SK-N-SH treated with all-trans-retinoic acid at 6 μM for 48 hours (cell line): ENCODE measurements around the gene ZSCAN10.

Experiments
- ATAC-seq: fragments of 200-7000 bp; cut with Tn5 transposase; 3 replicates; pipeline ENCODE4 v1.9.1; 2020; ENCODE audit warnings: mild to moderate bottlenecking, moderate library complexity
- BACH2 ChIP-seq: fragments of 250-450 bp; sonication (Bioruptor Pico); IDR thresholded peaks from 2 replicates; pipeline ENCODE4 v1.9.0; 2021; ENCODE audit warnings: mild to moderate bottlenecking, borderline replicate concordance
- CREB5 ChIP-seq: fragments of 250-450 bp; sonication (Bioruptor Pico); IDR thresholded peaks from 2 replicates; pipeline ENCODE4 v1.5.1; 2020; ENCODE audit warnings: low read depth, mild to moderate bottlenecking, moderate library complexity
- CSDC2 ChIP-seq: fragments of 250-450 bp; sonication (Bioruptor Pico); IDR thresholded peaks from 2 replicates; pipeline ENCODE4 v1.5.0; 2020; ENCODE audit warnings: mild to moderate bottlenecking, moderate library complexity
- CSRNP3 ChIP-seq: fragments of 250-450 bp; sonication (Bioruptor Pico); IDR thresholded peaks from 2 replicates; pipeline ENCODE4 v1.5.1; 2021; ENCODE audit warnings: mild to moderate bottlenecking, moderate library complexity
- GLIS3 ChIP-seq: fragments of 250-450 bp; sonication (Bioruptor Pico); IDR thresholded peaks from 2 replicates; pipeline ENCODE4 v1.5.0; 2020; ENCODE audit warnings: mild to moderate bottlenecking, moderate library complexity
- ISL1 ChIP-seq: fragments of 250-450 bp; sonication (Bioruptor Pico); IDR thresholded peaks from 2 replicates; pipeline ENCODE4 v2.1.2; 2022; ENCODE audit warnings: mild to moderate bottlenecking, moderate library complexity
- OSR1 ChIP-seq: fragments of 250-450 bp; sonication (Bioruptor Pico); IDR thresholded peaks from 2 replicates; pipeline ENCODE4 v1.8.0; 2022; ENCODE audit warnings: moderate library complexity, mild to moderate bottlenecking, inconsistent platforms
- POU6F1 ChIP-seq: fragments of 250-450 bp; sonication (Bioruptor Pico); IDR thresholded peaks from 2 replicates; pipeline ENCODE4 v1.8.0; 2021; ENCODE audit warnings: low read depth, mild to moderate bottlenecking, moderate library complexity, borderline replicate concordance
- PPARA ChIP-seq: fragments of 250-450 bp; sonication (Bioruptor Pico); IDR thresholded peaks from 2 replicates; pipeline ENCODE4 v1.5.0; 2020; ENCODE audit warnings: mild to moderate bottlenecking, borderline replicate concordance
- RARB ChIP-seq: fragments of 250-450 bp; sonication (Bioruptor Pico); IDR thresholded peaks from 2 replicates; pipeline ENCODE4 v1.8.0; 2021; ENCODE audit warnings: mild to moderate bottlenecking, moderate library complexity
- TCF4 ChIP-seq: fragments of 250-450 bp; sonication (Bioruptor Pico); IDR thresholded peaks from 2 replicates; pipeline ENCODE4 v1.8.0; 2021; ENCODE audit warnings: mild to moderate bottlenecking, moderate library complexity, borderline replicate concordance
- TOX ChIP-seq: fragments of 250-450 bp; sonication (Bioruptor Pico); IDR thresholded peaks from 2 replicates; pipeline ENCODE4 v1.8.0; 2021; ENCODE audit warnings: mild to moderate bottlenecking, moderate library complexity, borderline replicate concordance
- TSHZ2 ChIP-seq: fragments of 250-450 bp; sonication (Bioruptor Pico); IDR thresholded peaks from 2 replicates; pipeline ENCODE4 v1.5.0; 2020; ENCODE audit warnings: mild to moderate bottlenecking, moderate library complexity
- ZC3H10 ChIP-seq: fragments of 250-450 bp; sonication (Bioruptor Pico); IDR thresholded peaks from 2 replicates; pipeline ENCODE4 v1.5.1; 2021; ENCODE audit warnings: mild to moderate bottlenecking, moderate library complexity
- ZFP3 ChIP-seq: fragments of 250-450 bp; sonication (Bioruptor Pico); IDR thresholded peaks from 2 replicates; pipeline ENCODE4 v1.5.0; 2020; ENCODE audit warnings: mild to moderate bottlenecking, moderate library complexity
- ZFP30 ChIP-seq: fragments of 450-650 bp; formaldehyde crosslinking; IDR thresholded peaks from 2 replicates; pipeline ENCODE4 v1.5.0; 2022; ENCODE audit warnings: mild to moderate bottlenecking, moderate library complexity
- ZNF565 ChIP-seq: fragments of 450-650 bp; formaldehyde crosslinking; conservative IDR thresholded peaks from 2 replicates; pipeline ENCODE4 v1.5.0; 2020; ENCODE audit warnings: low read depth, mild to moderate bottlenecking, moderate library complexity
- ZNF70 ChIP-seq: fragments of 450-650 bp; formaldehyde crosslinking; IDR thresholded peaks from 2 replicates; pipeline ENCODE4 v1.5.0; 2020; ENCODE audit warnings: mild to moderate bottlenecking, moderate library complexity
- ZNF8 ChIP-seq: fragments of 450-650 bp; formaldehyde crosslinking; IDR thresholded peaks from 2 replicates; pipeline ENCODE4 v1.5.0; 2020; ENCODE audit warnings: mild to moderate bottlenecking, moderate library complexity
- TF ChIP-seq, protein P1 (sequence below): fragments of 250-450 bp; sonication (Bioruptor Pico); IDR thresholded peaks from 2 replicates; pipeline ENCODE4 v1.8.0; 2020; ENCODE audit warnings: mild to moderate bottlenecking, moderate library complexity, borderline replicate concordance

The ZSCAN10 gene

DNA sequence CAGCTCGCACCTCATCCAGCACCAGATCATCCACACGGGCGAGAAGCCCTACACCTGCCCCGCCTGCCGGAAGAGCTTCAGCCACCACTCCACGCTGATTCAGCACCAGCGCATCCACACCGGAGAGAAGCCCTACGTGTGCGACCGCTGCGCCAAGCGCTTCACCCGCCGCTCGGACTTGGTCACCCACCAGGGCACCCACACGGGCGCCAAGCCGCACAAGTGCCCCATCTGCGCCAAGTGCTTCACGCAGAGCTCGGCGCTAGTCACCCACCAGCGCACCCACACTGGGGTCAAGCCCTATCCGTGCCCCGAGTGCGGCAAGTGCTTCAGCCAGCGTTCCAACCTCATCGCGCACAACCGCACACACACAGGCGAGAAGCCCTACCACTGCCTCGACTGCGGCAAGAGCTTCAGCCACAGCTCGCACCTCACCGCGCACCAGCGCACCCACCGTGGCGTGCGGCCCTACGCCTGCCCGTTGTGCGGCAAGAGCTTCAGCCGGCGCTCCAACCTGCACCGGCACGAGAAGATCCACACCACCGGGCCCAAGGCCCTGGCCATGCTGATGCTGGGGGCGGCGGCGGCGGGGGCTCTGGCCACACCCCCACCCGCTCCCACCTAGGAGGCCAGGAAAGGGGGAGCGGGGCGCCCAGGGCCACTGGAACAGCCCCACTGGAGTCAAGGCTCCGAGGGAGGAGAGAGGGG lies 20.8 kb upstream of the ZSCAN10 start:
- TF ChIP-seq GLIS3 (CRISPR knock-in tag) = no peak
- TF ChIP-seq ZNF565 (CRISPR knock-in tag) = no peak
- TF ChIP-seq TOX (CRISPR knock-in tag) = no peak
- no peak for TF ChIP-seq CREB5 (CRISPR knock-in tag)
- no peak for TF ChIP-seq TSHZ2 (CRISPR knock-in tag)
- TF ChIP-seq OSR1 (CRISPR knock-in tag) = no peak
- no peak for TF ChIP-seq RARB (CRISPR knock-in tag)
- no peak for TF ChIP-seq ZFP3 (CRISPR knock-in tag)
- no peak for TF ChIP-seq ZFP30 (CRISPR knock-in tag)
- TF ChIP-seq ZC3H10 (CRISPR knock-in tag) = no peak
- TF ChIP-seq, protein P1, sequence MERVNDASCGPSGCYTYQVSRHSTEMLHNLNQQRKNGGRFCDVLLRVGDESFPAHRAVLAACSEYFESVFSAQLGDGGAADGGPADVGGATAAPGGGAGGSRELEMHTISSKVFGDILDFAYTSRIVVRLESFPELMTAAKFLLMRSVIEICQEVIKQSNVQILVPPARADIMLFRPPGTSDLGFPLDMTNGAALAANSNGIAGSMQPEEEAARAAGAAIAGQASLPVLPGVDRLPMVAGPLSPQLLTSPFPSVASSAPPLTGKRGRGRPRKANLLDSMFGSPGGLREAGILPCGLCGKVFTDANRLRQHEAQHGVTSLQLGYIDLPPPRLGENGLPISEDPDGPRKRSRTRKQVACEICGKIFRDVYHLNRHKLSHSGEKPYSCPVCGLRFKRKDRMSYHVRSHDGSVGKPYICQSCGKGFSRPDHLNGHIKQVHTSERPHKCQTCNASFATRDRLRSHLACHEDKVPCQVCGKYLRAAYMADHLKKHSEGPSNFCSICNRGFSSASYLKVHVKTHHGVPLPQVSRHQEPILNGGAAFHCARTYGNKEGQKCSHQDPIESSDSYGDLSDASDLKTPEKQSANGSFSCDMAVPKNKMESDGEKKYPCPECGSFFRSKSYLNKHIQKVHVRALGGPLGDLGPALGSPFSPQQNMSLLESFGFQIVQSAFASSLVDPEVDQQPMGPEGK (CRISPR knock-in tag) = no peak
- TF ChIP-seq POU6F1 (CRISPR knock-in tag) = no peak
- no peak for TF ChIP-seq ZNF8 (CRISPR knock-in tag)
- no peak for ATAC-seq

GRCh38 chr16:3119286-3119685 lies 20.2 kb upstream of the ZSCAN10 start:
- TF ChIP-seq ZC3H10 (CRISPR knock-in tag) (no peak), TSHZ2 (CRISPR knock-in tag) (no peak), TCF4 (no peak), CREB5 (CRISPR knock-in tag) (no peak), ZNF8 (CRISPR knock-in tag) (no peak), RARB (CRISPR knock-in tag) (no peak), ISL1 (CRISPR knock-in tag) (no peak), BACH2 (no peak), ZNF565 (CRISPR knock-in tag) (no peak), ZNF70 (CRISPR knock-in tag) (no peak), ZFP3 (CRISPR knock-in tag) (no peak), CSRNP3 (CRISPR knock-in tag) (no peak), CSDC2 (CRISPR knock-in tag) (no peak), PPARA (no peak), OSR1 (CRISPR knock-in tag) (no peak)
- TF ChIP-seq, all 23 proteins: peak for 0
- ATAC-seq = no peak
